Right hindlimb (tissue), 1 donor: ENCODE results near the gene INSR.
A peak's percentile ranks its signal among the peaks of the same experiment; 100 is the strongest.

Experiments used
- DNase-seq: peaks from one replicate; pipeline ENCODE4 v3.0.0-alpha.2; 2018

The INSR gene

DNA sequence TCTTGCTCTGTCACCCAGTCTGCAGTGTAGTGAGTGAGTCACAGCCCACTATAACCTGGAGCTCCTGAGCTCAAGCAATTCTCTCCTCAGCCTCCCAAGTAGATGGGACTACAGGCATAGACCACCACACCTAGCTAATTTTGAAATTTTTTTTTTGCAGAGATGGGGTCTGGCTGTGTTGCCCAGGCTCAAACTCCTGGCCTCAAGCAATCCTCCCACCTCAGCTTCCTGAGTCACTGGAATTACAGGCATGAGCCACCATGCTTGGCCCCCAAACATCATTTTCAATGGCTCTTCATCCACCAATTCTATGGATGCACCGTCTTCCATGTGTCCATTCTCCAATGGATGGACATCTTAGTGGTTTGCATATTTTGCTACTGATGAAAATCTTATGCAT is 155.8 kb downstream of the INSR start:
- no peak for DNase-seq

DNA sequence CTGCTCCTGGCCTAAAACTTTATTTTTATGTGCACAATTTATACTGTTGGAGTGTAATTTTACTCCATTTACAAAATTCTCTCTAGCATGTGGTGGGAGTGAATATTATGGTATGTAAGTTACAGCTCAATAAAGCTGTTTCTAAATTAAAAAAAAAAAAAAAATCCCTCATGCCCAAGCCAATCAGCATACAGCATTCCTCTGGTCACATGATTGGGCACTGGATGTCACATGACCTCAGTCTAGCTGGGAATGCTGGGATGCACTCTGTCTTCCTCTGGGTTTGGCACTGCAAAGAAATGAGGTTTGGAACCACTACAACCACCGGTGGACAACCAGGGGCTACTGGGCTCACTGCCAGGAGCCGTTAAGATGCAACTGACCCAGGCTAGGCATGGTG is 157.1 kb downstream of the INSR start:
- DNase-seq, result no peak

DNA sequence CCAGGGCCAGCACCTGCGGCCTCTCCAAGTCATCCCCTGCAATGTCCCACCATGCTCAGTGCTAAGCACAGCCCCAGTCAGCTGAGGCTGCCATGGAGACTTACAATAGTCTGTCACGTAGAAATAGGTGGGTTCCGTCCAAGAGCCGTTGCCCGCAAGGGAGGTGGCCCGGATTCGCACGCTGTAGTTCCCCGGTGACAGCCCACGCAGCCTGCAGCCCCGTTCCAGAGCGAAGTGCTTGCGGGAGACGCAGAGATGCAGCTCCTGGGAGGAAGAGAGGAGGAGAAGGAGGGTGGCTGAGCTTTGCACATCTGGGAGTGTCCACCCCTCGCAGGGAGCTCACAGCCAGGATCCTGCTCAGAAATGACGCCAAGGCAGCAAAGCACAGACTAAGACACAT is 162.2 kb downstream of the INSR start:
- no peak for DNase-seq

DNA sequence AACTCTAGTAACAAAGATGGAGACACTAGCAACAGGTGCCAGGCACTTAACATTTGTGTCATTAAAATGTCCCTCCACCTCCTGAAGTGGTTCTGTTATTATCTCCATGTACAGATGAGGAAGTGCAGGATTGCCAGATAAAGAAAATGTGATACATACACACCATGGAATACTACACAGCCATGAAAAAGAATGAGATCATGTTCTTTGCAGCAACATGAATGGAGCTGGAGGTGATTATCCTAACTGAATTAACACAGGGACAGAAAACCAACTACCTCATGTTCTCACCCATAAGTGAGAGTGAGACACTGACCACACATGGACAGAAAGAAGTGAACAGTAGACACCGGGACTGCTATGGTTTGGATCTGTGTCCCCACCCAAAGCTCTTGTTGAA is 164.2 kb downstream of the INSR start:
- DNase-seq, result no peak

DNA sequence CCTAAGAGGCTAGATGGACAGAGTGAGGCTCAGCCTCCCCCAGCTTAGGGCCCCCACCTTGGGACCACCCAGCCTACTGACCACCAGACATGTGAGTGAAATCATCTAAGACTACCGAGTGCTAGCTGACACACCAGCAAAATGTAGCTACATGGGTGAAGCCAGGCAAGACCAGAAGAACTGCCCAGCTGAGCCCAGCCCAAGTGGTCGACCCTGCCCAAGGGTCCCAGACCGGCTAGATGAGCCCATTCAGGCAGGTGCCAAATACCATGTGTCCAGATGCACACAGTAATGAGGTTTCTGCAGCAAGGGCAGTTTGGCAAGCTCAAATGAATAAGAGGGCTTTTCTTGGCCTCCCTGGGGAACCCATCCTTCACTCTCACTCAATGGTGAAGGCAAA is 168.1 kb downstream of the INSR start:
- DNase-seq, result no peak

- DNase-seq, result no peak
Measured at GRCh38 chr19:7125221-7125620, 169.0 kb downstream of the INSR start.

GRCh38 chr19:7124782-7125181 is 169.4 kb downstream of the INSR start:
- DNase-seq, result no peak

GRCh38 chr19:7122701-7123100 is 171.5 kb downstream of the INSR start:
- DNase-seq, result no peak

DNA sequence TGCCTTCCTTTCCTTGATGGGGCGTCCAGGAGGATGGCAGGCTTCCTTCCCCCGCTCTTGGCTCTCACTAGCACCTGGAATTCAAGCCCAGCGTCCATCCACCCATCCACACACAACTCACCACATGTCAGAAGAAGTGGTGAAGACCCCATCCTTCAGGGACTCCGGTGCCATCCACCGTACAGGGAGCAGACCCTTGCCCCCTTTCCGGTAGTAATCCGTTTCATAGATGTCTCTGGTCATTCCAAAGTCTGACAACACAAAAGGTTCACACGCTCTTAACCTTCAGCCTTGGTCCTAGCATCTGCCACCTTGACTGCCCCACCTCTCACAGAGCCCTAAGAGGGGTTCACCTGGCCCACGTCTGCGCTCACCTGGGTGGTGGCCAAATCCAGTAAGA is 173.7 kb downstream of the INSR start:
- DNase-seq, result no peak

GRCh38 chr19:7119582-7119981 is 174.6 kb downstream of the INSR start:
- DNase-seq, result no peak

- DNase-seq, result no peak
Measured at GRCh38 chr19:7117248-7117647, 177.0 kb downstream of the INSR start.

DNA sequence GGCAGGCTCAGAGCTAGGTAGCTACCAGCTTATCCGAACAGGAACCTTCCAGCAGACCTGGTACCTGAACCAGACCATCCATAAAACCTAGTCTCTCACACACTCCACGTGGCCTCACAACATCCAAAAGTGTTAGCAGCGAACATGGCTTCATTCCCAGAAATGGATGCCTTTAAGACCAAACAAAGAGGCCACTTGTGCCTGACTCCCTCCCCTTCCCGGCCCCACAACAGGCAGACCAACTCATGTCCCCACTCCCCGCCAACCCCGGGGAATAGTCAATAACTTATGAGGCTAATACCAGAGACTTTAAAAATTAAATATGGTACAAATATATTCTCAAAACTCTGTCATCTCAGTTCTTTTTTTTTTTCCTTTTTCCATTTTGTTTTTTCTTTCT is 178.5 kb downstream of the INSR start:
- DNase-seq, result no peak

DNA sequence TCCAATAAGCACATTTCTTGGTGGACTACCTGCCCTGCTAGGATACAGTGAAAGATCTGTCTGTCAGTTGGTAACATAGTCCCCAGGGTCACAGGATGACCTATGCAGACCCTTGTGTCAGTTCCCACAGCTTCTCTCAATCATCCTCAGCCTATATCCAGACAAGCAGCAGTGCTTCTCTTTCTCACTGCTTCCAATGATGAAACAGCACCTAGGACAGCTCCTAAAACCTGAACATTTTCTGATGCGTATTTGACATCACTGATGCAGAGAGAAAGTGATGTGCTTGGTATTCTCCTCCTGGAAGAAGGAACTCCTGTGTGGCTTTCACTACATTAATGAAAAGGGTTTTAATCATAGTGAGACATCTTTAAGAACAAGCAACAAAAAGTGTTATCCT is 181.0 kb downstream of the INSR start:
- no peak for DNase-seq

GRCh38 chr19:7112675-7113074 is 181.5 kb downstream of the INSR start:
- DNase-seq, result no peak

DNA sequence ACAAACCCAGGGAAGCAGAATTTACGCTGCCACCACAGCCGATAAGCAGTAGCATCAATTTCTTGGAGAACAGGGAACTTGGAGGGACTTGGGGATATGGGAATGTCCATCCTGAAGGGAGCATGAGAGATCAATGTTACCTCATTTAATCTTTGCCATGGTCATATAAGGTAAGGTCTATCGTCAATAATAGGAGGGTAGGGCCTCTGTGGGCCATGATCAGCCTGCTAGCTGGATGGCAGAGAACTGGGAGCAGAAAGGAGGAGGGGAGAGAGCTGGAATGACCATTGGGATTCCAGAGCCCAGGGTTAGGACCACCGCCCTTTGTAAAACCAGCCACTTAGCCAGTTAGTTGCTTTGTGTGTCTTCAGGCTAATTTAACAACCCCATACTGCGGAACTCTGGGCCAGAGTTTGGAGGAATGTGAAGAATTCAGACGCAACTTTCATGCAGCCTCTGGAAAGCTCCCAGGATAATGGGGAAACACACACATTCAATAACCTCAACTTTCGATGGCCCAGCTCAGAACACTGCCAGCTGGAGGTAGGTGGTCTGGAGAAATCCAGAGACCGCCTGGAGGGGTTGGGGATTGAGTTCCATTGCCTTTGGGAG is 184.4 kb downstream of the INSR start:
- DNase-seq, result no peak

DNA sequence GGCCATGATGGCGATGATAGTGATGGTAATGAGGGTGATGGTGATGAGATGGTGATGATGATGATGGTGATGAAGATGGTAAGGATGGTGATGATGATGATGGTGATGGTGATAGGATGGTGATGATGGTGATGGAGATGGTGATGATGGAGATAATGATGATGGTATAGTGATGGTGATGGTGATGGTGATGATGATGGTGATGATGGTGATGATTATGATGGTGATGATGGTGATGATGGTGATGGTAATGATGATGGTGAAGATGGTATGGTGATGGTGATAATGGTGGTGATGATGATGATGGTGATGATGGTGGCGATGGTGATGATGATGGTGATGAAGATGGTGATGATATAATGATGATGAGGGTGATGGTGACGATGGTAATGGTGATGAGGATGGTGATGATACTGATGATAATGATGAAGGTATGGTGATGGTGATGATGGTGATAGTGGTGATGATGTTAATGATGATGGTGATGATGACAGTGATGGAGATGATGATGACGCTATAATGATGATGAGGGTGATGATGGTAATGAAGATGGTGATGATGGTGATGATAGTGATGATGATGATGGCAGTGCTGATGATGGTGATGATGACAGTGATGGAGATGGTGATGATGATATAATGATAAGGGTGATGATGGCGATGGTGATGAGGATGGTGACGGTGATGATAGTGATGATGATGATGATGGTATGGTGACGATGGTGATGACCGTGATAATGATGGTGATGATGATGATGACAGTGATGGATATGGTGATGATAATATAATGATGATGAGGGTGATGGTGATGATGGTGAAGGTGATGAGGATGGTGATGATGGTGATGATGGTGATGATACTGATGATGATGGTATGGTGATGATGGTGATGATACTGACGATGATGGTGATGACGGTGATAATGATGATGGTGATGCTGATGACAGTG is 187.2 kb downstream of the INSR start:
- no peak for DNase-seq

- DNase-seq, result no peak
Measured at GRCh38 chr19:7104747-7105447, 189.3 kb downstream of the INSR start.

DNA sequence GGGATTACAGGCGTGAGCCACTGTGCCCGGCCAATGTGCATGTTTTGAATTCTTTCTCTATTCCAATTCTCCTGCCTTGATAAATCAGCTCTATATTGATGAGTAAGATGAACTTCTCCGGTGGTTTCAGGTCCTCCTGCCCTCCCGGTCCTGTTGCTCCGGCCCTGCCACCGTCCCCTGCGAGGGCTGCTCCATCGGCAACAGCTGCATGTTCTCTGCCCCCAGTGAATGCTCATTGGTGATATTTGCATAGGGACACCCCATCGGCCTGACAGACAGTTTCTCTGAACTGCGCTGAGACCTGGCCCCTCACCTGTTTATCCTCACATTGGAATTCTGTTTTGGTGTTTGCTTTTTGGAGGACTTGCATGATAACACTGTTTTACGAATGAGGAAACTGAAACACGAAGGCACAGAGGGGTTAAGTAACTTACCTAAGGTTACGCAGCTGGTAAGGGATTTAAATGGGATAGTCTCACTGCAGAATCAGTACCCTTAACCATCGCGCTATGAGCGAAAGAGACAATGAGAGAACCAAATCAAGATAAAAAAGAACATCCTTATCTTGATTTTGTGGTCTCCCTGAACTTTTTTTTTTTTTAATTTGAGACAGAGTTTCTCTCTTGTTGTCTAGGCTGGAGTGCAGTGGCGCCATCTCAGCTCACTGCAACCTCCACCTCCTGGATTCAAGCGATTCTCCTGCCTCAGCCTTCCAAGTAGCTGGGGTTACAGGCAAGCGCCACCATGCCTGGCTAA is 192.5 kb downstream of the INSR start:
- DNase-seq, result no peak

DNA sequence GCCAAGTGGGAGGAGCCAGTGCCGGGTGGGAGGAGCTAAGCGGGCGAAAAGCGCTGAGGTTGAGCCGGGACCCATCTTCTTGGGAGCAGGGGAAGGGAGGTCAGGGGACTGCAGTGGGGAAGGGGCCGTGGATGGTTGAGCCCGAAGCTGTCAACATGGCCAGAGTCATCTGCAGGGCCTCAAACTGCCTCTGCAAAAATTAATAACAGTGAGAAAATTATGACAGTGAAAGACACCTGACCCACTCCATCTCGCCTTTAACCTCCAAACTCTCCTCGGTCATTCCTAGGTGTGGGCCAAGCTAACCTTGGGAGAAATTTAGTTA is 194.7 kb downstream of the INSR start:
- DNase-seq, result no peak

GRCh38 chr19:7098701-7099596 is 195.3 kb downstream of the INSR start:
- peak; percentile 98 for DNase-seq

DNA sequence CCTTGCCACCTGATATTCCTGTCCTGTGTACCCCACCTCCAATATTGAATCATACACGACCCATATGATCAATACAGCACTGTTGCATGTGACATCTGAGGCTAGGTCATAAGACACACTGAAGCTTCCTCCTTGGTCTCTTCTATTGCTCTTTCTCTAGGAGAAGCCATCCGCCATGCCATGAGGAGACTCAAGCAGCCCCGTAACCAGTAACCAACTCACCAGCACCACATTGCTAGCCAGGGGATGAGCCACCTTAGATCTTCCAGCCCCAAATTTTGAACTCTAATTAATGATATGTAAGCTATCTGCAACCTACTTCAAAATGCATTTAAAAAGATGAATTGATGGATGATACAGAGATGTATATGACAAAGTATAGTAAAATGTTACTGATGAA is 196.1 kb downstream of the INSR start:
- DNase-seq, result no peak

- DNase-seq, result no peak
Measured at GRCh38 chr19:7088999-7089398, 205.2 kb downstream of the INSR start.
